HG03520 (cell line): ENCODE data around the gene FREM2.

ENCODE experiments used
- ATAC-seq: cut with Tn5 transposase; IDR thresholded peaks from one replicate; pipeline ENCODE4 v1.9.1; 2021; ENCODE audit warnings: mild to moderate bottlenecking, moderate library complexity; ENCODE audit not compliant: unreplicated experiment

FREM2 gene

DNA sequence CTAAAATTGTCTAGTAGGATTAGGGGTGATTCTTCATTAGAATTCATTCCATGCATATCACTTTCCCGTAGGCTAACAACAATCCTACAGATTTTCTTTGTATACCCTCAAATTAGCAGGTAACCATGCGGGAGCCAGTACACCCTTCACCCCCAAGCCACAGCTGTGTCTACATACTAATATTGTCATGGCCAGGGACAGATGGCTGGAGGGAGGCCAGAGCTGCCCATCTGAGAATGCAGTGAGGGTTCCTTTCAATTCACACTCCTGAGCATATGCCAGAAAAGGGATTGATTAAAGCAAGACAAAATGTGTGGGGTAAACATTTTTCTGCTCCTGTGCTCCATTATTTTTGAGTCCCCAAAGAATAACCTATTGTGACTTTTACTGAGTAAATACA is 68.9 kb downstream of the FREM2 start:
- no peak for ATAC-seq

DNA sequence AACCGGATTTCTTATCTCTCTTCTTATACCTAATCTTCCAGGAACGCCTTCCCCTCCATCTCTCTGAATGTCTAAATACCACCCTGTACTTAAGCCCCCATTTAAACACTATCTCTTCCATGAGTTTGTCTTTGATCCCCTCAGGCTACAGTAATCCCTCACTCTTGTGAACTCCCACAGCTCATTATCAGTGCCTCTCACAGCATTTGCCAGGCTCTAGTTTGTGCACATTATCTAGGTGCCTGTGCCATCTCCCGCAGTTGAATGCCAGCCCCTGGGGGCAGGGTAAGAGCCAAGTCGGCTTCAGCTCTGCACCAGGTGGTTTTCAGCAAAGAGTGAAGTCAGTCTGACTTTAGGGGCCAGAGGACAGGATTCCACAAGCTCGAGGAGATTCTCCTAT is 71.4 kb downstream of the FREM2 start:
- ATAC-seq: no peak

DNA sequence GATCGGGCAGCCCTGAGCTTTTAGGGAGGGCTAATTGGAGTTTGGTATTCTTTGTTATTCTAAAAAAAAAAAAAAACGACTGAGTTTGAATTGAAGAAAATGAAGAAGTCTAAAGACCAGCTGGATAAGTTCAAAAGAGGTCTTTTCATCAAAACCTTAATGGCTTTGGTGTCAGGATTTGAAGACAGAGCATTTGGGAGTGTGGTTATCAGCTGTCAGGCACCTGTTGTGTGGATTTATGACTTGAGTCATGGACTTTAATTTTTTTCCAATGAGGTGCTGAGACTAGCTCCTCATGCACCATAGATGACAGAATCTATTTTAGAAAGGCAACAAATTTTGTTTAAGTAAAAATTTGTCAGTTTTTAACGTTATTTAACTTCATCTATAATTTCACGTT is 72.5 kb downstream of the FREM2 start:
- ATAC-seq: no peak

- ATAC-seq: peak; percentile 51
These were observed 76.8 kb downstream of the FREM2 start for GRCh38 chr13:38763446-38764381.

GRCh38 chr13:38766799-38767198 is 79.9 kb downstream of the FREM2 start:
- no peak for ATAC-seq

DNA sequence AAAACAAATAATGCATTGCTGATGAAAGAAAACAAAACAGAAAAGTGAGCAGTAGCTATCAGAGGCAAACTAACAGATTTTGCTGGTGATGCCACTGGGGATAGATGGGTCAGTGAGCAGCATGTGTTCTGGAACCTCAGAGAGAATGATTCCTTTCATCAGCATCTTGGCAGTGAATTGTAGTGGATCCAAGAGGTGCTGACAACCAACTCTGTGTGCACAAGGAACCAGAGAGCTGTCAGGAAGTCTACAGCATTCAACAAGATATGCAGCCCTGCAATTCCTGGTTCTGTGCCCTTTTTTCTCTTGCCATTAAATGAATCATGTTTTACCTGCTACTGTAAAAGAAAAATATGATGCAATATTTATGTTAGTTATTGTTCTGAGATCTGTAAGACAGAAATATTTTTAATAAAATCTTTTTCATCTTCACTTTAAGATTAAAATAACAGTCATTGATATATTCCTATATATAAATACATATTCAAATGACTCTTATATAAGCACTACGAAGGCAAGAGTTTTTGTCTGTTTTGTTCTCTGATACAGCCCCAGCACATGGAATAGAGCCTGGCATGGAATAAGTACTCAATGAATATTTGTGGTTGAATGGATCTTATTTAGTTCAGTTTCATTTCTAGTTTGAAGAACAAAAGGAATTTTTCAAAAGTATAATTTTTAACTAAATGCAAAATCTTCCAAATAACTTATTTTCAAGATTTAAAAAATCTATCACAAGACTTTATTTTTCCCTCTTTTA is 80.8 kb downstream of the FREM2 start:
- ATAC-seq: no peak

DNA sequence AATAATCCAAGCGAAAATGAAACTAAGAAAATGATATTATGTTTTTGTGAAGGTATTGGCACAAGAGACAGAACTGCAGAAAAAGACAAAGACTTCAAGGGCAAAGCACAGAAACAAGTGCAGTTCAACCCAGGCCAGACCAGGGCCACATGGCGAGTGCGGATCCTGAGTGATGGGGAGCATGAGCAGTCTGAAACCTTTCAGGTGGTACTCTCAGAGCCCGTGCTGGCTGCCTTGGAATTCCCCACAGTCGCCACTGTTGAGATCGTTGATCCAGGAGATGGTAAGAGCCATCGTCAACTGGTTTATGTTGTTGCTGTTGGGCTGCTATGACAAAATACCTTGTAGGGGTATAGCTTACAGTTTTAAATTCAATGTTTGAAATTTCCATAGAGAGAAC is 82.6 kb downstream of the FREM2 start:
- no peak for ATAC-seq

GRCh38 chr13:38775085-38775484 is 88.2 kb downstream of the FREM2 start:
- ATAC-seq: no peak

GRCh38 chr13:38777347-38778119 is 90.7 kb downstream of the FREM2 start:
- ATAC-seq: no peak

- no peak for ATAC-seq
These were observed 94.7 kb downstream of the FREM2 start for GRCh38 chr13:38781539-38781938.

- no peak for ATAC-seq
These were observed 97.4 kb downstream of the FREM2 start for GRCh38 chr13:38784036-38784880.

DNA sequence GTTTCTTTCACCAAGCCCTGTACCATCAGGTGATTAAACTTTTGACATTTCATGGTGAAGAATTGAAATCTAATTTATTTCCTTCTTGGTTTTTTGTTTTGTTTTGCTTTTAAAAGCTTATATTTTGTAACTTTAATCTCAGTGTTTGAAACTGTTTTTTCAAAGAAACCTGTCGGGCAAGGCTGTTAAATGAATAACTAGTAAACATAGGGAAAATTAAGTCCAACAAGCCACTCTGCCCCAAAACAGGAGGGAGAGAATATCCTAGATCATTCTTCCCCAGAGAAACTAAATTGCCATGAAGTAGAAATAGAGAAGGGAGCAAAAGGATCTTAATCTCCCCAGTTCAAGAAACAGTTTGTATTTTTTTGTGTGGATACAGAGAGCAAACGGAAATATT is 98.2 kb downstream of the FREM2 start:
- ATAC-seq: no peak

DNA sequence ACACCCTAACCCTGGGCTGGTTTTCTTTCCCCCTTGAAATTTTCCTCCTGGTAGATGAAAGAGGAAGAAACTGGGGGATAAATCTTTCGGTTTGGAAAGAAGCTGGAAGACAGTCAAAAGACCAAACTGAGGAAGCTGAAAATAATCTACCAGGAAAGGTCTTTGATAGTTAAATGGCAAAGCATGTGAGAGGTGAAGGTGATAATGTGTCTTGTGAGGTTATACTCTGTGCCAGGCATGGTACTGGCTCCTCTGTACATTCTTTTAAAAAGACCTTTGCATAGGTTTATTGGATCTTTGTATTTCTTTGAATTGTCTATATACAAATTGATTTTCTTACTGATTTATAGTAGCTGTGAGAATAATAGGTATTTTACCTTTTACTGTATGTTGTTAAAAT is 98.6 kb downstream of the FREM2 start:
- no peak for ATAC-seq

DNA sequence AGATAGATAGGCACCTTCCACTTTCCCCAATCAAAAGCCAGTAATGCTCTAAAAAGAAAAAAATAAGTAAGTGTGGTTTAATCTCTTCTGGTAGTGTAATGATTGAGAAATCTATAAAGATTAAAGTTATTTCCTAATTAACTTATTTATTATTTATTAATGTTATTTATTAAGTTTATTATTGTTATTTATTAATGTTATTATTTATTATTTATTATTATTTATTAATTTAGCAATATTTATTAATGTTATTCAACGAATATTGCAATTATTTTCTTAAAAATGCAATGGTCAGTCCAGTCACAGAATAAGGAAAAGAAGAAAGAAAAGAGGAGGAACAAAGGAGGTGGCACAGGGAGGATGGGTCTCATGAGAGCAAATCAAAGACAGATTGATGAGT is 100.7 kb downstream of the FREM2 start:
- no peak for ATAC-seq

GRCh38 chr13:38796890-38797289 is 110.0 kb downstream of the FREM2 start:
- no peak for ATAC-seq

DNA sequence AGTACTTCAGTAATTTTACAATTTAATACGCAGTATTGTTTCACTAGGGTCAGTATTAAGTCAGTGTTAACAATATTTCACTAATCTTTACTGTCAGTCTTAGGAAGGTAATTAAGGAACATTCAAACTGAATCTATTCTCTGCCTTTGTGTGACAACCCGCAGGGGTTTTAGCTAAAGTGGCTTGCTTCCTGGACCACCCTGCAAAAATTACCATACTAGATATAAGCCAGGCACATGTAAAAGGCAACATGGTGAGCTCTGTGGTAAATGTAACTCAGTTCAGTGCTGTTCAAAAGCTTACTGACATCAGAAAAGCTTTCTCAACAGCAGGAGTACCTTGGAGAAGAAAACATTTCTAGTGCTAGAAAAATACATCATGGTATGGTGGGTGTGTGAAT is 116.7 kb downstream of the FREM2 start:
- ATAC-seq: no peak

DNA sequence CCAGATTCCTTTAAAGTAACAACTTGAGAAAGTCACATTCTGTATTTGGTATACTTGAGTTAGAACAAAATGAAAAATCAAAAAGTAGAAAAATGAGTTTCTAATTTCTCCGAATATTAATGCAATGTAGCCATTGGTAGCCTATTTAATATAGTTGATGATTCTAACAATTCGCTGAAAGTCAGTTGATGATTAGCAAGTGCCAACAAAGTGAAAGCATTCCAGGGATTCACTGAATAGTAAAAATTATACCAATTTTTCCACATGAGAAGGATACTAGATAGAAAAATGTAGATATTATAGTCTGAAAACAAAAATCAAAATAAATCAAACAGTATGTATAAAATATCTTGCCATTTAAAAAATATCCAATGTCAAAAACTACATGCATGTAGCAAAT is 117.2 kb downstream of the FREM2 start:
- no peak for ATAC-seq

DNA sequence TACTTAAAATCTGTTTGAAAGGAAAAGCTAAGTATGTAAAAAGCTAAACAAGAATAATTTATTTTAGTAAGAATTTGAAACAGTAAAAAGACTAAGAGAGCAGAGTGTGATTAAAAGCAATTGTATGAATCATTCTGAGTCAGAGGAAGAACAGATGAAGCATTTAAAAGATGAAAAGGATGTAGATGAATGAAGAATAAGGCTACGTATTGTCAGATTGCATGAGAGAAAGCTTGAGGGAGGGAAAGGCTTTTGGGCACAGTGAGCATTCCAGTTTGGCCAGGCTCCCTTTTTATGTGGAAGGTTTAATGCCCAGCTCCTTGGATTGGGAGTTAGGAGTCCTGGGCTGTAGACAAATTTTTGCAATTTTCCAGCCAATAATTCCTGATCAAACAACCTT is 117.7 kb downstream of the FREM2 start:
- ATAC-seq: no peak

DNA sequence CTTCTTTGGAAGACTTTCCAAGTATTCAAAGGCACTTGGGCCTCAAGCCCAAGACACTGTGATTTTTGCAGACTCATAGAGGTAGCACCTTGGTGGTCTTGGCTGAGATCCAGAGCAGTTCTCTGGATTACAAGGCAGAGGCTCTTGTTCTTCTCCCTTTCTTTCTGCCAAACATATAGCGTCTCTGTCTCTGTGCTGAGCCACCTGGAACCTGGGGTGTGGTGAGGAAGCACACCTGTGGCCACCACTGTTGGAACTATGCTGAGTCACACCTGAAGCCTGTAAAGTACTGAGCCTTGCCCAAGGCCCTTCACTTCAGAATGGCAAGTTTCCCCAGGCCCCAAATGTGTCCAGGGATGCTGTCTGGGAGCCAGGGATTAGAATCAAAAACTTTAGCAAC is 127.5 kb downstream of the FREM2 start:
- ATAC-seq: no peak

GRCh38 chr13:38819053-38819452 is 132.2 kb downstream of the FREM2 start:
- ATAC-seq: no peak
